ENCODE data around the gene ALDH2. TPM values are rescaled to one million over a fixed set of nuclear protein-coding genes. Genes with fewer than 3 reads are reported as not detected.

The ALDH2 gene
- total and polyA plus RNA-seq, 2 experiments from 2014 or later: 21.7 to 38.5 TPM

- Histone ChIP-seq H4K20me1 (ENCODE audit: insufficient read depth) (no peaks in the 10 kb centered on the region), H3K9me3 (ENCODE audit: low read depth) (no peaks in the 10 kb centered on the region), H3K9ac (no peak overlapping the region), H3K27me3 (replicated peaks; ENCODE audit: insufficient read depth) (no peaks in the 10 kb centered on the region), H3K4me2 (ENCODE audit: unreplicated experiment) (no peak overlapping the region), H3K79me2 (ENCODE audit: insufficient read depth) (no peaks in the 10 kb centered on the region), H3K36me3 (ENCODE audit: low read depth) (0 out of 2 replicates have a peak, but pooled peaks cover 6% of the 10 kb centered on the region), H3K9me2 (ENCODE audit: insufficient read depth) (no peaks in the 10 kb centered on the region), H3F3A (ENCODE audit: insufficient read depth) (no peaks in the 10 kb centered on the region), H3K27ac (no peak overlapping the region), H3K4me3 (no peak overlapping the region), H3K4me1 (ENCODE audit: insufficient read depth) (peaks cover under 1% of the 10 kb centered on the region), H2AFZ (no peak overlapping the region)
- 96 to 97% methylated on average over 17 of the region's 17 CpGs for WGBS, 2 experiments (ENCODE audit: low coverage in 1 of 2, low lambda C conversion rate in 2 of 2, missing lambda C conversion rate in 2 of 2)
- in situ Hi-C loops (cut with MboI): no loop called here
- TF ChIP-seq EZH2 (IDR thresholded peaks at IDR 0.05; ENCODE audit: insufficient read depth, poor library complexity, severe bottlenecking) (no peak), EZH2phosphoT487 (IDR thresholded peaks at IDR 0.05; ENCODE audit: insufficient read depth, low read depth) (no peak)
- DNase-seq: no peak
Observed at GRCh38 chr12:111783046-111783445, 16.3 kb downstream of the ALDH2 start.

DNA sequence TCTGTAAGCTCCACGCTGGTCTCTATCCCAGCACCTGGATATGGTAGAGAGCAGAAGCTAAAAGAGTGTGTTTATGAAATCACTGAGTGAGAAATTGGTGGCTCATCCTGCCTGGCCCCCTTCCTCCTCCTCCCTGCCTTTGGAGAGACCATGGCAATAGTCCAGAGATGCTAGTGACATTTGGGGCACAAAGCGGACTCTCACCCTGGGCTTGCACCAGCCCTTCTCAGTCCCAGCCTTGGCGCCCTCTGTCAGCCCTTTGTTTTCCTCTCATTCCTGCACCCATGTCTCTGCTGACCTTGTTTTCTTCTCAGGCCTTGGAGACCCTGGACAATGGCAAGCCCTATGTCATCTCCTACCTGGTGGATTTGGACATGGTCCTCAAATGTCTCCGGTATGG lies 18.2 kb downstream of the ALDH2 start:
- Histone ChIP-seq H3K4me3 (no peak overlapping the region), H3K36me3 (ENCODE audit: low read depth) (0 out of 2 replicates have a peak, but pooled peaks cover 6% of the 10 kb centered on the region), H3K4me2 (ENCODE audit: unreplicated experiment) (no peak overlapping the region), H3K79me2 (ENCODE audit: insufficient read depth) (no peaks in the 10 kb centered on the region), H3K9me2 (ENCODE audit: insufficient read depth) (no peaks in the 10 kb centered on the region), H3K9ac (no peak overlapping the region), H4K20me1 (ENCODE audit: insufficient read depth) (no peaks in the 10 kb centered on the region), H3K27ac (no peak overlapping the region), H2AFZ (no peak overlapping the region), H3F3A (ENCODE audit: insufficient read depth) (no peaks in the 10 kb centered on the region), H3K27me3 (replicated peaks; ENCODE audit: insufficient read depth) (no peaks in the 10 kb centered on the region), H3K9me3 (ENCODE audit: low read depth) (no peaks in the 10 kb centered on the region), H3K4me1 (ENCODE audit: insufficient read depth) (peaks cover 4% of the 10 kb centered on the region)
- WGBS, 2 experiments (ENCODE audit: low coverage in 1 of 2, low lambda C conversion rate in 2 of 2, missing lambda C conversion rate in 2 of 2): 96% methylated on average over 4 of the region's 4 CpGs
- no peak for TF ChIP-seq EZH2 (IDR thresholded peaks at IDR 0.05; ENCODE audit: insufficient read depth, poor library complexity, severe bottlenecking)
- TF ChIP-seq EZH2phosphoT487 (IDR thresholded peaks at IDR 0.05; ENCODE audit: insufficient read depth, low read depth): no peak
- no peak for DNase-seq
- in situ Hi-C loops (cut with MboI): no loop called here

DNA sequence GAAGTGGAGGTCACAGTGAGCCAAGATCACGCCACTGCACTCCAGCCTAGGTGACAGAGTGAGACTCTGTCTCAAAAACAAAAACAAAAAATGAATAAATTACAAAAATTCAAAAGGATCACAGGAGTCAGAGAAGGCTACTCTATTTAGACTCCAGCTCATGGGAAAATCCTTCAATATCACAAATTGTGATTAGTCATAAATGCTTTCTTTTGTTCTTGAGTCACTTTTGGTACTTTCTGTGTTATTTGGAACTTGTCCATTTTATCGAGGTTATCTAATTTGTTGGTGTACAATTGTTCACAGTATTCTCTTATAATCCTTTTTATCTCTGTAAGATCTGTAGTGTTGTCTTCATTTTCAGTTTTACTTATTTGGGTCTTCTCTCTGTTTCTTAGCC lies 18.9 kb downstream of the ALDH2 start:
- Histone ChIP-seq H3K4me2 (ENCODE audit: unreplicated experiment) (no peak overlapping the region), H3K9me3 (ENCODE audit: low read depth) (no peaks in the 10 kb centered on the region), H3K4me1 (ENCODE audit: insufficient read depth) (peaks cover 4% of the 10 kb centered on the region), H3K27me3 (replicated peaks; ENCODE audit: insufficient read depth) (no peaks in the 10 kb centered on the region), H3F3A (ENCODE audit: insufficient read depth) (no peaks in the 10 kb centered on the region), H3K27ac (no peak overlapping the region), H4K20me1 (ENCODE audit: insufficient read depth) (no peaks in the 10 kb centered on the region), H3K9ac (no peak overlapping the region), H3K79me2 (ENCODE audit: insufficient read depth) (no peaks in the 10 kb centered on the region), H3K9me2 (ENCODE audit: insufficient read depth) (no peaks in the 10 kb centered on the region), H3K36me3 (ENCODE audit: low read depth) (0 out of 2 replicates have a peak, but pooled peaks cover 6% of the 10 kb centered on the region), H2AFZ (no peak overlapping the region), H3K4me3 (no peak overlapping the region)
- TF ChIP-seq EZH2phosphoT487 (IDR thresholded peaks at IDR 0.05; ENCODE audit: insufficient read depth, low read depth) (no peak), EZH2 (IDR thresholded peaks at IDR 0.05; ENCODE audit: insufficient read depth, poor library complexity, severe bottlenecking) (no peak)
- peak; percentile 73 for DNase-seq
- 70 to 73% methylated on average over 2 of the region's 2 CpGs for WGBS, 2 experiments (ENCODE audit: low coverage in 1 of 2, low lambda C conversion rate in 2 of 2, missing lambda C conversion rate in 2 of 2)
- in situ Hi-C loops (cut with MboI): no loop called here

DNA sequence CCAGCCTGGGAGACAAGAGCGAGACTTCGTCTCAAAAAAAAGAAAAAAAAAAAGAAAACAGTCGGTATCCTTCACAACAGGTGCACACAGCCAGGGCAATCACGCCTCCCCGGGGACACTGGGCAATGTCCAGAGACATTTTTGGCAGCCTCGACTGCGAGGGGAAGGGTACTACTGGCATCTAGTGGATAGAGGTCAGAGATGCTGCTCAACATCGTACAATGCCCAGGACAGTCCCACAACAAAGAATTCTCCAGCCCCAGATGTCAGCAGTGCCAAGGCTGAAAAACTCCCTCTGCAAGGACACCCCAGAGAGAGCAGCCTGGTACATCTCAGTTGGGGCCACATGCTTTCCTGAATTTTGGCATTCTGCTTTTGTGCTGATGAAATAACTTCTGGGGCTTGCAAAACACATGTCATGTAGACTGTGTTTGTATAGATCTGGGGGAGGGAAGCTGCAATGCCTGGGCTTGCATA lies 21.5 kb downstream of the ALDH2 start:
- Histone ChIP-seq H3K4me2 (ENCODE audit: unreplicated experiment) (no peak overlapping the region), H3K9me3 (ENCODE audit: low read depth) (no peaks in the 10 kb centered on the region), H3K36me3 (ENCODE audit: low read depth) (no peaks in the 10 kb centered on the region), H3K9me2 (ENCODE audit: insufficient read depth) (no peaks in the 10 kb centered on the region), H3K4me3 (no peak overlapping the region), H3F3A (ENCODE audit: insufficient read depth) (no peaks in the 10 kb centered on the region), H3K4me1 (ENCODE audit: insufficient read depth) (peaks cover 4% of the 10 kb centered on the region), H2AFZ (peak overlapping the region; percentile 53), H3K27me3 (replicated peaks; ENCODE audit: insufficient read depth) (no peaks in the 10 kb centered on the region), H3K79me2 (ENCODE audit: insufficient read depth) (no peaks in the 10 kb centered on the region), H4K20me1 (ENCODE audit: insufficient read depth) (no peaks in the 10 kb centered on the region), H3K9ac (no peak overlapping the region), H3K27ac (no peak overlapping the region)
- peak; percentile 47 for DNase-seq
- 75 to 84% methylated on average over 7 to 8 of the region's 8 CpGs for WGBS, 2 experiments (ENCODE audit: low coverage in 1 of 2, low lambda C conversion rate in 2 of 2, missing lambda C conversion rate in 2 of 2)
- in situ Hi-C loops (cut with MboI): no loop called here
- TF ChIP-seq EZH2phosphoT487 (IDR thresholded peaks at IDR 0.05; ENCODE audit: insufficient read depth, low read depth): no peak
- TF ChIP-seq EZH2 (IDR thresholded peaks at IDR 0.05; ENCODE audit: insufficient read depth, poor library complexity, severe bottlenecking): no peak

- no peaks in the 10 kb centered on the region for H3F3A ChIP-seq (ENCODE audit: insufficient read depth)
- H3K27me3 ChIP-seq (replicated peaks; ENCODE audit: insufficient read depth): no peaks in the 10 kb centered on the region
- H3K79me2 ChIP-seq (ENCODE audit: insufficient read depth): no peaks in the 10 kb centered on the region
- in situ Hi-C loops (cut with MboI): no loop called here
- no peaks in the 10 kb centered on the region for H4K20me1 ChIP-seq (ENCODE audit: insufficient read depth)
- WGBS, 2 experiments (ENCODE audit: low coverage in 1 of 2, low lambda C conversion rate in 2 of 2, missing lambda C conversion rate in 2 of 2): 83 to 86% methylated on average over 11 of the region's 11 CpGs
- DNase-seq: no peak
- no peaks in the 10 kb centered on the region for H3K36me3 ChIP-seq (ENCODE audit: low read depth)
- H3K4me1 ChIP-seq (ENCODE audit: insufficient read depth): peaks cover 4% of the 10 kb centered on the region
- no peaks in the 10 kb centered on the region for H3K9me2 ChIP-seq (ENCODE audit: insufficient read depth)
- H2AFZ ChIP-seq: no peak overlapping the region
- no peaks in the 10 kb centered on the region for H3K9me3 ChIP-seq (ENCODE audit: low read depth)
- TF ChIP-seq EZH2phosphoT487 (IDR thresholded peaks at IDR 0.05; ENCODE audit: insufficient read depth, low read depth) (no peak), EZH2 (IDR thresholded peaks at IDR 0.05; ENCODE audit: insufficient read depth, poor library complexity, severe bottlenecking) (no peak)
- no peak overlapping the region for H3K4me3 ChIP-seq
- no peak overlapping the region for H3K4me2 ChIP-seq (ENCODE audit: unreplicated experiment)
- no peak overlapping the region for H3K9ac ChIP-seq
- H3K27ac ChIP-seq: no peak overlapping the region
Observed at GRCh38 chr12:111789779-111790178, 23.0 kb downstream of the ALDH2 start.

Measured in GM23248 (cell line).